Urinary bladder (tissue), 4 donors: ENCODE measurements around the gene HIP1. TPM values are rescaled to one million over a fixed set of nuclear protein-coding genes. Genes with fewer than 3 reads are reported as not detected.
"Not testable (repeated sequence)": the region's sequence is repeated elsewhere in the genome, so short reads cannot be mapped to it uniquely, and the experiment has no call there.

ENCODE experiments used
- DNase-seq: peaks from one replicate; pipeline ENCODE4 v3.0.0-alpha.2; 2015; ENCODE audit errors: extremely low spot score
- H3K27ac ChIP-seq: one replicate; pipeline ENCODE4 v1.5.1; 2013; ENCODE audit warnings: low read depth, mild to moderate bottlenecking, moderate library complexity
- H3K36me3 ChIP-seq: one replicate; pipeline ENCODE4 v1.6.1; 2013; ENCODE audit warnings: mild to moderate bottlenecking, moderate library complexity; ENCODE audit not compliant: insufficient read depth
- H3K4me1 ChIP-seq: one replicate; pipeline ENCODE4 v1.6.1; 2013; ENCODE audit warnings: mild to moderate bottlenecking, moderate library complexity; ENCODE audit not compliant: insufficient read depth
- H3K4me3 ChIP-seq: one replicate; pipeline ENCODE4 v1.5.1; 2013; ENCODE audit warnings: low read depth, low read length
- WGBS: extraction: QIAGEN DNeasy Blood & Tissue Kit; methylation state at CpG from one replicate; pipeline ENCODE4 v1.1.7; 2013; 5-methylcytosine and 5-hydroxymethylcytosine counted together
- polyA plus RNA-seq: library from polyadenylated mRNA; stranded (reverse); fragments of 200-250 nt; gene quantifications from one replicate; pipeline ENCODE4 v1.2.3, GENCODE V29; 2013
- total RNA-seq: library from RNA; depleted of rRNA; stranded (reverse); fragments of >200 nt; gene quantifications from one replicate; pipeline ENCODE4 v1.2.3, GENCODE V29; 2014
- donor health status: healthy with polysubstance abuse.
- donor health status: healthy.

The HIP1 gene
- total and polyA plus RNA-seq, 2 donors: 15.0 to 17.7 TPM

DNA sequence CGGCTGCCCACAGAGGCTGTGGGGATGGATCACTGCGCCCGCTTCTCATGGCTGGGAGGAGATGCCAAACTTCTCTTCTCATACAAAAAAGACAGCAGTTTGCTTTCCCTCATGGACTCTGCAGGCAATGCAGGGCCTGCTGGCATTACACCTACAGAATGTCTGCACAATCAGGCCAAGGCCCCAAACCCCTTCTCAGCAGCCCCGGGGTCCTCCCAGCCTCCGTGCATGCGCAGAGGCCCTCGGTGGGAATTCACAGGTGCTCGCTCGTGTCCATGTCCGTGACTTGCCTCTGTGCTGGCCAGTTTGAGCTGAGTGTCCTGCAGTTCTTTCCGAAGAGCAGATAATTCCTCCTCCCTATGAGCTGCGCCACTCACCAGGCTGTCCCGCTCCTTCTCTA, 183.0 kb downstream of the HIP1 start:
- Histone ChIP-seq H3K27ac (no peak overlapping the region), H3K36me3 (peaks cover 4% of the 10 kb centered on the region), H3K4me3 (no peak overlapping the region), H3K4me1 (no peaks in the 10 kb centered on the region)
- WGBS: 96% methylated on average over 13 of the region's 13 CpGs
- DNase-seq: no peak

DNA sequence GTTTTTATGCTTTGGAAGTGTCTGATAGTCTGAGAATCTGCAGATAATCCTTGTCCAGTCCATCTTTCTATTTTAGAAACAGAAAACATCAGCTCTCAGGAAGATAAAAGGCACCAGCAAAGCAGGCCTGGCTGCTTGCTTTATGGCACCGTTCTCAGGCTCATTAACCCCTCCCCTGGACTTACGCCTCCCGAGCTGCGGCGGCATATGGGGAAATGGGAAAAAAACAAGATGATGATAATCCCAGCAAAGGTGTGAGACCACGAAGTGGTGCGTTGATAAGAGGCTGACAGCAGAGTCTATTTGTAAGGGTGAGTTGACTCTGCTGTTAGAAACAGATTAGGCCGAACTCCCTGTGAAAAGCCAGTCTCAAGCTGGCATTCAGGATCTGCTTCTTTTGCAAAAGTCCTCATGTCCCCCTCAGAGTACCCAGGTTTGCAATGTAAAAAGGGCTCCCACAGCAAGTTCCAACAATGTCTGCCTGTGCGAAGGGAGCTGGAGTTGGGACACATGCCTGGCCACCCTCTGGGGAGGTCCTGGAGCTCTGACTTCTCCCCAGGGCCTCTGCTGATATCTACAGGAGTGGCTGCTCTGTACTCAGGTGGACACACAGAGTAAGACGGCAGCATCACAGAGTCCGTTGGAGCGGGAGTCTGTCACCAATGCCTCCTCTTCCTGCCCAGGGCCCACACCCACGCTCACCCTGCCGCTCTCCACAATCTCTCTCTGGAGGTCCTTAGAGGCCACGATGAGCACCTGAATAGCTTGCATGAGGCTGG, 192.3 kb downstream of the HIP1 start:
- Histone ChIP-seq H3K4me1 (no peaks in the 10 kb centered on the region), H3K4me3 (no peak overlapping the region), H3K27ac (no peak overlapping the region), H3K36me3 (no peaks in the 10 kb centered on the region)
- 60% methylated on average over 15 of the region's 15 CpGs for WGBS
- no peak for DNase-seq

- WGBS: 85% methylated on average over 5 of the region's 5 CpGs
- DNase-seq: no peak
- Histone ChIP-seq H3K4me1 (no peaks in the 10 kb centered on the region), H3K27ac (no peak overlapping the region), H3K36me3 (peaks cover 3% of the 10 kb centered on the region), H3K4me3 (no peak overlapping the region)
These were observed 201.0 kb downstream of the HIP1 start for GRCh38 chr7:75537731-75538130.

DNA sequence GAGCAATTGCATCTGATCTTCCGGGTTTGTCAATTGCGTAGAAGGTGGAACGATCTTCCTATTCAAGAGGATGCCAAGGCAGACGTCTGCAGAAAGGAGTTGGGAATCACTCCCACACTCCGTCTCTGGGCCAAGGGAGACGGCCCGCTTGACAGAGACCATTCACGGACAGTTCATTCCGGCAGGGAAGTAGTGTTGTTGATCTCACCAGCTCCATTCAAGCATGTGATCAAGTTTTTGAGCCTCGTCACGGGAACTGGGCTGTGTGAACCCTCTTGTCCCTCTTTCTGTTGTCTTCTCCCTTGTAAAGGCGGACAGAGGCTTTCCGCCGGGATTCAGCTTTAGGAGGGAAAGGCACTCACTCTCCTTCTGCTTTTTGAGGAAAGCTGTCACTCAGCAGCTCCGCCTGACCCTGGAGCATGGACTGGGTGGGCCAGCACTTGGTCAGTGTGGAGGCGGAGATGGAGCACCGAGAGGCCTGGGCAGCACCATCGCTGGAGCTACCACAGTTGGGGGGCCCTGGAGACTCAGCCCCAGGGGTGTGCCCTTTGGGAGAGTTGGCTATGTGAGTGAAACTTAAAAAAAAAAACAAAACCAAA, 201.7 kb downstream of the HIP1 start:
- WGBS: 89% methylated on average over 18 of the region's 18 CpGs
- Histone ChIP-seq H3K27ac (no peak overlapping the region), H3K4me1 (no peaks in the 10 kb centered on the region), H3K36me3 (peaks cover 3% of the 10 kb centered on the region), H3K4me3 (no peak overlapping the region)
- DNase-seq: no peak

GRCh38 chr7:75536491-75536890, 202.2 kb downstream of the HIP1 start:
- Histone ChIP-seq H3K27ac (no peak overlapping the region), H3K36me3 (peaks cover 3% of the 10 kb centered on the region), H3K4me3 (no peak overlapping the region), H3K4me1 (no peaks in the 10 kb centered on the region)
- no peak for DNase-seq
- 96% methylated on average over 4 of the region's 4 CpGs for WGBS

DNA sequence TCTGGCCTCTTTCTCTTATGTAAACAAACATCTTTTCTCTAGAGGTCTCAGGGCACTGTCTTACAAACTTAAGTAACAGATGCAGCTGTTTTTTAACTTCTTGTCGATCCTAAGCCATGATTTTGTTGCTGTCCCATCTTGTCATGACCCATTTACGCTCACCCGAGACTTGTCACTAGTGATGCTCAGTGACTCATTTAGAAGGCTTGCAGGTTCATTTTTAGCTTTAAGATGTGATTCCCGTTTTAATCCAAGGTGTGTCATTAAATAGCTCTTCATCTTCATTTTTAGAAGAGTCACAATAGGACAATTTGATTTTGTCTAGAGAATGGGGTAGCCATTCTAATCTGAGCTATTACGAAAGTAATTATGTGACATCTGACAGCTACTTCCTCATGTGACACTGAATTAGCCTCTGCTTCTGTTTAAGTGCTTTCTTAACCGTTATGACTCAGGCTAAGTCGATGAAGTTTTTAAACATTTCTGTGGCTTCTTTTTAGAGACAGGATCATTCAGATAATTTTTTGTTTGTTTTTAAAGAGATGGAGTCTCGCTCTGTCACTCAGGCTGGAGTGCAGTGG, 203.9 kb downstream of the HIP1 start:
- Histone ChIP-seq H3K4me1 (no peaks in the 10 kb centered on the region), H3K36me3 (peaks cover 3% of the 10 kb centered on the region), H3K4me3 (no peak overlapping the region), H3K27ac (no peak overlapping the region)
- DNase-seq: no peak
- 54% methylated on average over 8 of the region's 8 CpGs for WGBS

DNA sequence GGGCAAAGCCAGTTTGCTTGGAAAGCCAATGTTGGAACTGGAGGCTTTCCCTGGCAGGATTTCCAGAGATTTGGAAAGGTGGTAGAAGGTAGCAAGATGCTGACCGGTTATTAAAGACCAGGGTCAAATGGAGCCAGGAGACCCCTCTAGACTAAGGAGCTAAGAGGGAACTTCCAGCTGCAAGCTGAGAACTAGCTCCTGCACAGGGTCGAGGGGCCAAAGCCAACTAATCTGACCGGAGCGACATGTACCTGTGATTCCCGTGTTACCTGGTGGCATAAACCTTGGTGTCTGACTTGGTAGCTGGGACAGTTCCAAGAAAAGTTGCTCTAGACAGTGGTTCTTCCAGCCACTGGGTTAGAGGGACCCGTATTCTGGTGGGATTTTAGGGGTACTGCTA, 204.8 kb downstream of the HIP1 start:
- Histone ChIP-seq H3K4me1 (no peaks in the 10 kb centered on the region), H3K27ac (no peak overlapping the region), H3K4me3 (no peak overlapping the region), H3K36me3 (no peaks in the 10 kb centered on the region)
- WGBS: 94% methylated on average over 6 of the region's 6 CpGs
- no peak for DNase-seq

DNA sequence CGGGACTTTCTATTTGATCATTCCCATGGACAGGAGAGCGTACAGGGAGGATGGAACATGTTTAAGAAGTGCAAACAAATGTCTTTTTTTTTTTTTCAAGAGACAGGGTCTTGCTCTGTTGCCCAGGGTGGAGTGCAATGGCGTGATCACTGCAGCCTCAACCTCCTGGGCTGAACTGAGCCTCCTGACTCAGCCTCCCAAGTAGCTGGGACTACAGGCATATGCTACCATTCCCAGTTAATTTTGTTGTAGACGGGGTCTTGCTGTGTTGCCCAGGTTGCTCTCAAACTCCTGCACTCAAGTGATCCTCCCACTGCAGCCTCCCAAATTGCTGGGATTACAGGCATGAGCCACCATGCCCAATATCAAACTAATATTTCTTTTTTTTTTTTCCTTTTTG, 206.1 kb downstream of the HIP1 start:
- Histone ChIP-seq H3K27ac (no peak overlapping the region), H3K4me1 (no peaks in the 10 kb centered on the region), H3K36me3 (no peaks in the 10 kb centered on the region), H3K4me3 (no peak overlapping the region)
- DNase-seq: no peak
- 96% methylated on average over 4 of the region's 4 CpGs for WGBS

DNA sequence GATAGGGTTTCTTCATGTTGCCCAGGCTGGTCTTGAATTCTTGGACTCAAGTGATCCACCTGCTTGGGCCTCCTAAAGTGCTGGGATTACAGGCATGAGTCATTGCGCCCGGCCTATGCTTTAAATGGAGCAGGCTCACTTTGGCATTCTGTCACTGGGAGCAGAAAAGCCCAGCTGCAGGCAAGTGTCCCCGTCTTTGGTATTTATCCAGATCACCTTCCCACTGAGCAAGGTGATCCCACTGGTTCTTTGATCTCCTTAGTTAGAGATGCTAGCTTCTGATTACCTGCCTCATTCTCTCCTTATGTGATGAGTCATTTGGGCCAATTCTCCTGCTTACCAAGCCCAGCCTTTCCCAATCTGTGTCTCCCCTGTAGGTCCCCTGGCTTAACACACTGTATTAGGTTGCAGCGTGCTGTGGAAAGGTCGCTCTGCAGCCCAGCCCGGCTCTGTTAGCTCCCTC, 207.4 kb downstream of the HIP1 start:
- Histone ChIP-seq H3K4me1 (peaks cover 2% of the 10 kb centered on the region), H3K36me3 (no peaks in the 10 kb centered on the region), H3K4me3 (no peak overlapping the region), H3K27ac (no peak overlapping the region)
- 49% methylated on average over 6 of the region's 6 CpGs for WGBS
- no peak for DNase-seq

DNA sequence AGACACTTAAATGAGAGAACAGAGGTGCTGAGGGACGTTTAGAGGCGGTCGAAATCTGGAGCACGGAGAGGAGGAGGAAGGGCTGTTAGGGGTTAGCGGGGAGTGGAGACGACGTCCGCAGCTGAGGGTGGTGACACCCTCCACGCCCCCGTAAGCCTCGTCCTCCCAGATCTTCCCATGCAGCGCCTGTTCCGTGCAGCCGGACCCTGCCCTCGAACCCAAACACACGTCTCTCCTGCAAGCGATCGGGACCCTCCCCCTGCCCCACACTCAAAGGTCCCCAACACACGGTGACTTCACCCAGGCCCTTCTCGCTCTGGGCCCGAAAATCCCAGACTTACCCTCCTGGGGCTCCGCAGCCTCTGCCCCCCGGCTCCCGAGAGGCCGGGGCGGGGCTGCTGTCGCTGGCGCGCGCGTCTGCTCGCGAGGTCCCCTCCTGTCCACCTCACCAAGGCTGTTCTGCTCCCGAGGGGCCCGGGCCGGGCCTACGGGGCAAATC, 211.5 kb downstream of the HIP1 start:
- not testable (repeated sequence) for H3K4me1 ChIP-seq, H3K36me3 ChIP-seq, DNase-seq
- Histone ChIP-seq H3K4me3 (peak overlapping the region; percentile 95), H3K27ac (peak overlapping the region; percentile 91)
- under 1% methylated on average over 37 of the region's 37 CpGs for WGBS

DNA sequence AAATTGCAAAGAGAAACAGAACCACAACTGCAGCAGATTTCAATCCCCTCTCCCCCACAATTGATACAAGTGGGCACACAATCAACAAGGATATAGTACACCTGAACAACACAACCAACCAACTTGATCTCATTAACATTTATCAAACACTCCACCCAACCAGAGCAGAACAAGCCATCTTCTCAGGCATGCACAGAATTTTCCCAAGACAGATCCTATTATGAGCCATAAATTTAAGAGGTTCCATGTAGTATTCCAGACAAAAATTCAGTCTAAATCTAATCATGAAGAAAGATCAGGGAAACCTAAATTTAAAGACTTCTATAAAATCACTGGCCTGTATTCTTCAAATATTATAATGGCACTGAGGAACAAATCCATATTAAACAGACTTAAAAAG, 217.0 kb downstream of the HIP1 start:
- not testable (repeated sequence) for H3K27ac ChIP-seq, H3K4me3 ChIP-seq, H3K4me1 ChIP-seq, H3K36me3 ChIP-seq, DNase-seq

- H3K36me3 ChIP-seq, H3K27ac ChIP-seq, H3K4me3 ChIP-seq, DNase-seq, H3K4me1 ChIP-seq: not testable (repeated sequence)
- 31% methylated on average over 2 of the region's 2 CpGs for WGBS
These were observed 219.9 kb downstream of the HIP1 start for GRCh38 chr7:75518842-75519241.

- DNase-seq, H3K27ac ChIP-seq, H3K36me3 ChIP-seq, H3K4me1 ChIP-seq, H3K4me3 ChIP-seq: not testable (repeated sequence)
- WGBS: 96% methylated on average over 2 of the region's 4 CpGs
These were observed 229.7 kb downstream of the HIP1 start for GRCh38 chr7:75509033-75509432.

- 74% methylated on average over 5 of the region's 6 CpGs for WGBS
- H3K4me3 ChIP-seq, H3K4me1 ChIP-seq, DNase-seq, H3K36me3 ChIP-seq, H3K27ac ChIP-seq: not testable (repeated sequence)
These were observed 246.7 kb downstream of the HIP1 start, which contains the start of gene SPDYE5 for GRCh38 chr7:75492020-75492419. Gene SPDYE5 (plus strand): TSS chr7:75492320. CDS start chr7:75494048, 1,728 bp downstream.
